Liver (tissue), 3 donors: ENCODE measurements around the gene NEIL1.

ENCODE experiments used
- CTCF ChIP-seq: fragments of 150-350 bp; IDR thresholded peaks from 2 replicates; pipeline ENCODE4 v1.5.1; 2017; ENCODE audit warnings: improper control_type of control experiment, low read depth, low read length; ENCODE audit not compliant: missing input control
- GABPA ChIP-seq, 2 donors: IDR thresholded peaks in 1 of 2; conservative IDR thresholded peaks in 1 of 2; 2 replicates each; pipeline ENCODE4 v1.6.1; 2016; ENCODE audit warnings: antibody characterized with exemption in 2 of 2, mild to moderate bottlenecking in 1 of 2, moderate library complexity in 1 of 2
- JUND ChIP-seq, 2 donors: IDR thresholded peaks; 2 replicates each; pipeline ENCODE4 v1.6.1; 2016; ENCODE audit warnings: antibody characterized with exemption in 2 of 2
- REST ChIP-seq: IDR thresholded peaks from 2 replicates; pipeline ENCODE4 v1.6.1; 2016; ENCODE audit warnings: antibody characterized with exemption, mild to moderate bottlenecking
- donor health status: healthy.
- donor health status: healthy.

- no peak for TF ChIP-seq CTCF
- no peak for TF ChIP-seq REST
- no peak for TF ChIP-seq GABPA (IDR thresholded peaks at IDR 0.05 in 1 of 2, conservative IDR thresholded peaks at IDR 0.05 in 1 of 2)
- TF ChIP-seq JUND (IDR thresholded peaks at IDR 0.05), result no peak
These were observed 12.9 kb downstream of the NEIL1 start for GRCh38 chr15:75359537-75360250.
